ENCODE results near the gene ERO1B. TPM values are rescaled to one million over a fixed set of nuclear protein-coding genes. Genes with fewer than 3 reads are reported as not detected.

ERO1B gene
- total and polyA plus RNA-seq, 2 of the 4 experiments (the other 2 are of a cell fraction): 0.54 to 0.60 TPM

- Histone ChIP-seq H2AK9ac (replicated peaks; ENCODE audit: low read depth, low read length, poor library complexity) (no peak overlapping the region), H3K4me2 (ENCODE audit: low read depth, low read length) (no peak overlapping the region), H3K27me3 (ENCODE audit: control insufficient read depth, insufficient read depth, low read length) (no peaks in the 10 kb centered on the region), H3K9me1 (ENCODE audit: insufficient read depth, low read length) (no peaks in the 10 kb centered on the region), H3K9me3 (ENCODE audit: control insufficient read depth, insufficient read depth, low read length) (no peaks in the 10 kb centered on the region), H3K23ac (ENCODE audit: low read depth, low read length) (no peak overlapping the region), H3K9ac (ENCODE audit: low read depth, low read length) (no peak overlapping the region), H4K5ac (ENCODE audit: low read depth, low read length) (no peak overlapping the region), H3K27ac (ENCODE audit: insufficient read depth, low read length) (no peak overlapping the region), H3K4ac (ENCODE audit: low read depth, low read length) (no peak overlapping the region), H2BK20ac (ENCODE audit: low read depth, low read length) (no peak overlapping the region), H3K79me1 (ENCODE audit: low read depth in 1 of 2, low read length in 2 of 2) (no peaks in the 10 kb centered on the region), H4K91ac (ENCODE audit: insufficient read depth, low read depth, low read length) (no peak overlapping the region), H3K56ac (ENCODE audit: extremely low read depth, insufficient read depth, low read length) (no peak overlapping the region), H2AK5ac (ENCODE audit: low read depth, low read length) (no peak overlapping the region), H2AFZ (replicated peaks; ENCODE audit: low read length, poor library complexity) (no peak overlapping the region), H4K8ac (ENCODE audit: low read depth in 2 of 2, low read length in 2 of 2) (no peak overlapping the region), H4K20me1 (ENCODE audit: insufficient read depth, low read length) (no peaks in the 10 kb centered on the region), H3K14ac (replicated peaks; ENCODE audit: low read depth, low read length) (no peak overlapping the region), H3K18ac (ENCODE audit: low read depth, low read length) (no peak overlapping the region), H2BK120ac (ENCODE audit: low read depth, low read length) (no peak overlapping the region), H2BK15ac (ENCODE audit: low read depth, low read length) (no peak overlapping the region), H3K4me1 (ENCODE audit: control insufficient read depth, insufficient read depth, low read length) (no peaks in the 10 kb centered on the region), H3K36me3 (ENCODE audit: control insufficient read depth, insufficient read depth, low read length) (no peaks in the 10 kb centered on the region), H2BK5ac (ENCODE audit: low read depth, low read length, poor library complexity, severe bottlenecking) (no peak overlapping the region), H3K4me3 (ENCODE audit: insufficient read depth, low read depth, low read length) (no peak overlapping the region)
- intact Hi-C loops (cut with micrococcal nuclease): no loop called here
- CTCF ChIA-PET: no interaction called here
- in situ Hi-C loops (cut with MboI; ENCODE audit: low sequenced_read_pairs): no loop called here
- ATAC-seq (ENCODE audit: low read depth) (no peak), DNase-seq (no peak)
- no TSS peak for BruUV-seq (replicated peaks)
- no CpG with 5 or more reads among the region's 2 CpGs for WGBS, 2 experiments (ENCODE audit: extremely low coverage in 2 of 2, insufficient read length in 1 of 2)
- POLR2A ChIA-PET (ENCODE audit: unreplicated experiment): no interaction called here
- dilution Hi-C loops (cut with HindIII; ENCODE audit: low sequenced_read_pairs, unreplicated experiment): no loop called here
- TF ChIP-seq BHLHE40 (IDR thresholded peaks at IDR 0.05; ENCODE audit: low read depth, low read length) (no peak), FOS (IDR thresholded peaks at IDR 0.05; ENCODE audit: low read depth, low read length) (no peak)
These were observed 31.7 kb upstream of the ERO1B start for GRCh38 chr1:236313427-236313826.
